Left hindlimb (tissue), 1 donor: ENCODE measurements around the gene IDH3A.
"Not testable (repeated sequence)": the region's sequence is repeated elsewhere in the genome, so short reads cannot be mapped to it uniquely, and the experiment has no call there.

Source experiments
- DNase-seq: peaks from one replicate; pipeline ENCODE4 v3.0.0-alpha.2; 2018

The IDH3A gene

GRCh38 chr15:78129751-78130287 is 19.3 kb upstream of the IDH3A start:
- DNase-seq: no peak

- DNase-seq: no peak
Observed at GRCh38 chr15:78130466-78131294, 18.5 kb upstream of the IDH3A start.

GRCh38 chr15:78131295-78132061 is 17.7 kb upstream of the IDH3A start, which contains the start of gene CIB2:
CIB2 (minus strand) TSS chr15:78131445; CDS start chr15:78131215, 230 bp downstream.
- peak; percentile 88 for DNase-seq

- DNase-seq: no peak
Observed at GRCh38 chr15:78133801-78134200, 15.4 kb upstream of the IDH3A start.

GRCh38 chr15:78139578-78139977 is 9.6 kb upstream of the IDH3A start:
- no peak for DNase-seq

GRCh38 chr15:78140292-78140691 is 8.9 kb upstream of the IDH3A start:
- DNase-seq: no peak

- no peak for DNase-seq
Observed at GRCh38 chr15:78142332-78142731, 6.8 kb upstream of the IDH3A start.

GRCh38 chr15:78146425-78147154 is 2.6 kb upstream of the IDH3A start:
- no peak for DNase-seq

GRCh38 chr15:78147566-78147965 is 1.6 kb upstream of the IDH3A start:
- no peak for DNase-seq

- DNase-seq: no peak
Observed at GRCh38 chr15:78148392-78149067, 632 bp upstream of the IDH3A start.

- DNase-seq: no peak
Observed at GRCh38 chr15:78149805-78150751, 916 bp downstream of the IDH3A start.

GRCh38 chr15:78151075-78151474 is 1.9 kb downstream of the IDH3A start:
- not testable (repeated sequence) for DNase-seq

GRCh38 chr15:78154955-78155354 is 5.8 kb downstream of the IDH3A start:
- DNase-seq: no peak

GRCh38 chr15:78155355-78155939 is 6.3 kb downstream of the IDH3A start:
- DNase-seq: no peak

GRCh38 chr15:78156653-78157052 is 7.5 kb downstream of the IDH3A start:
- no peak for DNase-seq

GRCh38 chr15:78157203-78157602 is 8.0 kb downstream of the IDH3A start:
- DNase-seq: no peak

- DNase-seq: no peak
Observed at GRCh38 chr15:78159395-78159794, 10.2 kb downstream of the IDH3A start.

- no peak for DNase-seq
Observed at GRCh38 chr15:78162038-78162437, 12.9 kb downstream of the IDH3A start.

GRCh38 chr15:78164010-78164409 is 14.8 kb downstream of the IDH3A start:
- DNase-seq: no peak

GRCh38 chr15:78167227-78167888 is 18.2 kb downstream of the IDH3A start:
- DNase-seq: no peak
